SK-N-MC (cell line): Measurements from ENCODE around the gene MAGI2.

Experiments used
- EZH2 ChIP-seq: fragments of 200-600 bp; sonication (generic); IDR thresholded peaks from one replicate; pipeline ENCODE4 v1.6.1; 2017; ENCODE audit warnings: antibody characterized with exemption
- FOXP2 ChIP-seq: optimal IDR thresholded peaks from 2 replicates; pipeline ENCODE3; 2011; ENCODE audit warnings: mild to moderate bottlenecking, moderate library complexity; ENCODE audit not compliant: insufficient read depth; ENCODE audit errors: extremely low read length, control extremely low read depth
- POLR2AphosphoS5 ChIP-seq: IDR thresholded peaks from 2 replicates; pipeline ENCODE4 v1.6.1; 2012; ENCODE audit warnings: mild to moderate bottlenecking, low read depth, low read length, borderline replicate concordance

- TF ChIP-seq EZH2 (no peak), POLR2AphosphoS5 (no peak), FOXP2 (no peak)
These were observed 1033.5 kb downstream of the MAGI2 start for GRCh38 chr7:78420001-78420400.
